ENCODE results near the gene MDK. TPM values are rescaled to one million over a fixed set of nuclear protein-coding genes. Genes with fewer than 3 reads are reported as not detected.

Gene MDK
- total and polyA plus RNA-seq, 2 experiments from 2014 or later = 388 to 477 TPM

GRCh38 chr11:46359953-46360352 lies 21.5 kb upstream of the MDK start:
- Histone ChIP-seq H3K36me3 (ENCODE audit: insufficient read depth) (no peaks in the 10 kb centered on the region; the same call in 1 of the 2 replicates), H3K27me3 (ENCODE audit: insufficient read depth) (no peaks in the 10 kb centered on the region), H3K79me2 (replicated peaks; ENCODE audit: insufficient read depth) (peaks cover 76% of the 10 kb centered on the region), H3K9me2 (ENCODE audit: insufficient read depth) (no peaks in the 10 kb centered on the region), H3K4me2 (no peak overlapping the region), H3K27ac (ENCODE audit: low read depth) (no peak overlapping the region), H3K4me1 (ENCODE audit: insufficient read depth) (peaks cover 22% of the 10 kb centered on the region), H4K20me1 (replicated peaks; ENCODE audit: insufficient read depth) (peaks cover 29% of the 10 kb centered on the region), H3F3A (replicated peaks; ENCODE audit: low read depth) (no peaks in the 10 kb centered on the region), H2AFZ (no peak overlapping the region), H3K4me3 (no peak overlapping the region)
- H3K4me3 Mint-ChIP-seq = no peak overlapping the region
- peaks cover 3% of the 10 kb centered on the region for H3K36me3 Mint-ChIP-seq (ENCODE audit: low read depth)
- no peak for DNase-seq (ENCODE audit: low spot score)
- peaks cover 48% of the 10 kb centered on the region for H3K4me1 Mint-ChIP-seq
- ATAC-seq = no peak
- H3K27me3 Mint-ChIP-seq (ENCODE audit: insufficient read depth, low read depth, poor library complexity) = peaks cover 10% of the 10 kb centered on the region
- H3K9me3 Mint-ChIP-seq = no peaks in the 10 kb centered on the region
- no peak for TF ChIP-seq ZNF114 (CRISPR knock-in tag; IDR thresholded peaks at IDR 0.05)
- no peak for TF ChIP-seq ZNF462 (CRISPR knock-in tag; IDR thresholded peaks at IDR 0.05)
- no peak for TF ChIP-seq REST (IDR thresholded peaks at IDR 0.05; ENCODE audit: unreplicated experiment)
- TF ChIP-seq JUNB (IDR thresholded peaks at IDR 0.05; ENCODE audit: unreplicated experiment) = no peak
- no peak for TF ChIP-seq EZH2 (IDR thresholded peaks at IDR 0.05; ENCODE audit: low read depth, unreplicated experiment)
- no peak for TF ChIP-seq ZNF331 (CRISPR knock-in tag; IDR thresholded peaks at IDR 0.05; ENCODE audit: low read depth)
- TF ChIP-seq ETS1 (IDR thresholded peaks at IDR 0.05) = no peak
- TF ChIP-seq CTCF (conservative IDR thresholded peaks at IDR 0.05; ENCODE audit: low read depth in 2 of 2) = no peak
- no peak for TF ChIP-seq POLR2AphosphoS5 (IDR thresholded peaks at IDR 0.05; ENCODE audit: low read depth)
- no peak for TF ChIP-seq CREB1 (CRISPR knock-in tag; IDR thresholded peaks at IDR 0.05; ENCODE audit: low read depth)
- TF ChIP-seq STAT1 (IDR thresholded peaks at IDR 0.05; ENCODE audit: unreplicated experiment) = no peak
- no peak for TF ChIP-seq EZH2phosphoT487 (IDR thresholded peaks at IDR 0.05; ENCODE audit: unreplicated experiment)
- no peak for TF ChIP-seq NANOG (IDR thresholded peaks at IDR 0.05; ENCODE audit: borderline replicate concordance)
- H3K27ac Mint-ChIP-seq = no peak overlapping the region

All from GM23338 (cell line).